Measurements from ENCODE around the gene CAT. TPM values are rescaled to one million over a fixed set of nuclear protein-coding genes. Genes with fewer than 3 reads are reported as not detected.
A peak's percentile ranks its signal among the peaks of the same experiment; 100 is the strongest.

Gene CAT
- total and polyA plus RNA-seq, 9 of the 15 experiments (the other 6 are each of a cell fraction or from before 2014, with no cell fraction given), result 86.7 to 183 (median 114) TPM

DNA sequence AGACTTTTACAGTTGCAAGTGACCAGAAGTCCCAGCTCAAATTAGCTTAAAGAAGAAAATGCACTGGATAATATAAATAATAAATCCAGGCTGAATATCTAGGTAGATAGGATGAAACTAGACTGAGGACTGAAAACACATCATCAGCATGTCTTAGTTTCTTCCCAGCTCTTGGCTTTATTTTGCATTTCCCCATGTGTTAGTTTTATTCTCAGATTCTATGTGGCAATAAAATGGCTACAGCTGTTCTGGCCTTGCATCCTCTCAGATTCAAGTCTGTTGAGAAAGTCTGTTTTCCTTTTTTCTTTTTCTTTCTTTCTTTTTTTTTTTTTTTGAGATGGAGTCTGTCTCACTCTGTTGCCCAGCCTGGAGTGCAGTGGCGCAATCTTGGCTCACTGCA, 22.6 kb upstream of the CAT start:
- CTCF ChIA-PET (ENCODE audit: low intra/inter-chr PET ratio), result no interaction called here
- Histone ChIP-seq H2AFZ (ENCODE audit: low read depth, low read length) (no peak overlapping the region), H3K27me3 (ENCODE audit: control insufficient read depth in 2 of 2, insufficient read depth in 2 of 2, low read length in 2 of 2) (peaks cover 0 to 3% of the 10 kb centered on the region in 2 experiments; a peak in 1 of 5 replicates), H3K4me1 (replicated peaks in 1 of 2; ENCODE audit: control insufficient read depth in 2 of 2, insufficient read depth in 2 of 2, low read length in 2 of 2) (no peaks in the 10 kb centered on the region), H3K36me3 (ENCODE audit: control insufficient read depth, insufficient read depth, low read length) (no peaks in the 10 kb centered on the region), H3K9me3 (replicated peaks; ENCODE audit: control insufficient read depth, insufficient read depth, low read depth, low read length) (no peaks in the 10 kb centered on the region; the same call in 1 of the 2 replicates), H3K27ac (ENCODE audit: extremely low read depth, low read depth, low read length) (no peak overlapping the region), H3K4me2 (ENCODE audit: insufficient read depth, low read length) (no peak overlapping the region), H3K79me2 (ENCODE audit: control insufficient read depth, insufficient read depth, low read length) (no peaks in the 10 kb centered on the region), H3K9me1 (ENCODE audit: control insufficient read depth, insufficient read depth, low read length) (no peaks in the 10 kb centered on the region), H4K20me1 (replicated peaks; ENCODE audit: control insufficient read depth, insufficient read depth, low read length) (no peaks in the 10 kb centered on the region), H3K9ac (ENCODE audit: insufficient read depth in 1 of 2, low read depth in 2 of 2, low read length in 2 of 2) (no peak overlapping the region), H3K4me3 (no peak overlapping the region)
- in situ Hi-C loops (cut with MboI), result no loop called here
- FAIRE-seq (no peak), ATAC-seq (no peak), DNase-seq (ENCODE audit: extremely low read depth in 1 of 4, low spot score in 3 of 4) (no peak)
- intact Hi-C loops (cut with micrococcal nuclease), result no loop called here
- TF ChIP-seq THRAP3 (IDR thresholded peaks at IDR 0.05; ENCODE audit: borderline replicate concordance), result no peak
- no peak for TF ChIP-seq RNF2 (IDR thresholded peaks at IDR 0.05)
- TF ChIP-seq GATA2 (CRISPR knock-in tag; IDR thresholded peaks at IDR 0.05), result no peak
- TF ChIP-seq SMAD1 (IDR thresholded peaks at IDR 0.05; ENCODE audit: low read depth, low read length, partially characterized antibody), result no peak
- no peak for TF ChIP-seq TFAP4 (CRISPR knock-in tag; IDR thresholded peaks at IDR 0.05; ENCODE audit: borderline replicate concordance)
- WGBS (ENCODE audit: insufficient coverage, low coverage, missing lambda C conversion rate), result 0% methylated on average over 1 of the region's 1 CpG
- POLR2A ChIA-PET, result no interaction called here
- no TSS peak for BruUV-seq (replicated peaks)

DNA sequence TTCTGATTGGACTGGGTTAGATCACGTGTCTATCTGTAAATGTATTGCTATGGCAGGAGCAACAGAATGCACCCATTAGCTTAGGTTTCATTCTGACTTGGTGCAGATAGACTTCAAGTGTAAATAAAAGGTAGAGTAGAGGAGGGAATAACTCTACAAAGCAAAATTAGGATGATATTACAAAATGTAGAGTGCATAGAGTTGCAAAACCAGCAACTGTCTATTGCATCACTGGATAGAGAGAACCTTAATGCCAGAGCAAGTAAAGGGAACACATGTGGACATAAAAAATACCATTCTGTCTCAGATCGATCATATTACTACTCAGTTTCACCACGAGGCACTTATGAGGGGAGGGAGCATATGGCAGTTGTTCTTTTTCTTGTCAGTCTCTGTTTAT, 22.0 kb upstream of the CAT start:
- ChIA-PET POLR2A (interaction anchor here (0.6 kb wide), 1 partner anchor 175 kb away, joined by 3 read pairs; no protein-coding TSS in a partner anchor), CTCF (ENCODE audit: low intra/inter-chr PET ratio) (interaction anchor here (0.6 kb wide), 1 partner anchor 1368 kb away, joined by 11 read pairs; no protein-coding TSS in a partner anchor)
- Histone ChIP-seq H3K4me3 (no peak overlapping the region), H3K79me2 (ENCODE audit: control insufficient read depth, insufficient read depth, low read length) (no peaks in the 10 kb centered on the region), H3K9me3 (replicated peaks; ENCODE audit: control insufficient read depth, insufficient read depth, low read depth, low read length) (no peaks in the 10 kb centered on the region), H3K27ac (ENCODE audit: extremely low read depth, low read depth, low read length) (no peak overlapping the region), H3K36me3 (ENCODE audit: control insufficient read depth, insufficient read depth, low read length) (no peaks in the 10 kb centered on the region), H4K20me1 (replicated peaks; ENCODE audit: control insufficient read depth, insufficient read depth, low read length) (no peaks in the 10 kb centered on the region), H3K9ac (ENCODE audit: insufficient read depth in 1 of 2, low read depth in 2 of 2, low read length in 2 of 2) (no peak overlapping the region), H3K4me1 (replicated peaks in 1 of 2; ENCODE audit: control insufficient read depth in 2 of 2, insufficient read depth in 2 of 2, low read length in 2 of 2) (no peaks in the 10 kb centered on the region), H3K27me3 (ENCODE audit: control insufficient read depth in 2 of 2, insufficient read depth in 2 of 2, low read length in 2 of 2) (peaks cover 0 to 3% of the 10 kb centered on the region in 2 experiments; a peak in 1 of 5 replicates), H3K9me1 (ENCODE audit: control insufficient read depth, insufficient read depth, low read length) (no peaks in the 10 kb centered on the region), H2AFZ (ENCODE audit: low read depth, low read length) (no peak overlapping the region), H3K4me2 (ENCODE audit: insufficient read depth, low read length) (no peak overlapping the region)
- TF ChIP-seq ELF1 (tag; IDR thresholded peaks at IDR 0.05), result no peak
- peak; percentile 58 for TF ChIP-seq CEBPB (tag; IDR thresholded peaks at IDR 0.05)
- no peak for TF ChIP-seq OTX1 (CRISPR knock-in tag; IDR thresholded peaks at IDR 0.05)
- TF ChIP-seq TCF3 (CRISPR knock-in tag; IDR thresholded peaks at IDR 0.05), result no peak
- TF ChIP-seq ATF3 (IDR thresholded peaks at IDR 0.05), result peak; percentile 38; the same call in 1 of the 2 replicates
- no peak for TF ChIP-seq ATF3 (CRISPR knock-in tag; conservative IDR thresholded peaks at IDR 0.05)
- no peak for TF ChIP-seq ERF (CRISPR knock-in tag; IDR thresholded peaks at IDR 0.05)
- no peak for TF ChIP-seq CEBPG (CRISPR knock-in tag; IDR thresholded peaks at IDR 0.05)
- peak in 1 of 2 experiments; percentile 45; a peak in 1 of 4 replicates for TF ChIP-seq CEBPG (tag; conservative IDR thresholded peaks at IDR 0.05 in 1 of 2, IDR thresholded peaks at IDR 0.05 in 1 of 2)
- no peak for TF ChIP-seq ETV5 (CRISPR knock-in tag; IDR thresholded peaks at IDR 0.05; ENCODE audit: low read depth)
- in situ Hi-C loops (cut with MboI) (no loop called here), intact Hi-C loops (cut with micrococcal nuclease) (no loop called here)
- no peak for FAIRE-seq
- no peak for ATAC-seq
- no peak for DNase-seq (ENCODE audit: extremely low read depth in 1 of 4, low spot score in 3 of 4)
- no TSS peak for BruUV-seq (replicated peaks)
- WGBS (ENCODE audit: insufficient coverage, low coverage, missing lambda C conversion rate), result 9% methylated on average over 3 of the region's 3 CpGs
